NCI-H2171 (cell line): Measurements from ENCODE around the gene INF2.
A peak's percentile ranks its signal among the peaks of the same experiment; 100 is the strongest.
"Not testable (repeated sequence)": the region's sequence is repeated elsewhere in the genome, so short reads cannot be mapped to it uniquely, and the experiment has no call there.

Source experiments
- DNase-seq: peaks from one replicate; lab custom pipeline; 2025; lab: John Stamatoyannopoulos, UW

INF2 gene

DNA sequence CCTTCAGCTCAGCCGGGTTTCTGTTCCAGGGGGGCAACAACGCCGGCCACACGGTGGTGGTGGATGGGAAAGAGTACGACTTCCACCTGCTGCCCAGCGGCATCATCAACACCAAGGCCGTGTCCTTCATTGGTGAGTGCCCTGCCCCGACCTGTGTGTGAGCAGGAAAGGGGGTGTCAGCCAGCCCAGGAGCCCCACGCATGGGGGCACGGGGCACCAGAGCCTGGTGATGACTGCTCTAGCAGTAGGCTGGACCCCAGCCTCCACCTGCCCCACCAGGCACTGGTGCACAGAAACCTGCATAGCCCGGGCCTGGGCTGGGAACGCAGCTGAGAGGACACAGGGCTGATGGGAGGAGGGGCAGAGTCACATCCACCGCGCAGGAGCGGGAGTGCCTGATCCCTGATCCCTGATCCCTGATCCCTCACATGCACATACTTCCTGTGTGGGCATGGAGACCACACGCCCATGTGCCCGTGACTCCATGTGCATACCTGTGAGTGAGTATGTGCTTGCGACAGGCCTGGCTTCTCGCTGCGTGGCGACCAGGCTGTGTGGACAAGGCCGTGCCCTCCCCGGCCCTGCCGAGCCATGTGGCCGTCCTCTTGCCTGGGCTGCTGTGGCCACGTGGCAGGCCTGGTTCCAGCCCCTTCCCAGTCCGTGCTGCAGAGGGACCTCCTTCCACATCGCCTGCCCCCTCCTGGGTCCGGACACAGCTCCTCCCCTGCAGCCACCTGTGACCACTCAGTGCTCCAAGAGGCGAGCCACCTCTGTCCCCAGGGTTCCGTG, 45.8 kb downstream of the INF2 start:
- DNase-seq = no peak

DNA sequence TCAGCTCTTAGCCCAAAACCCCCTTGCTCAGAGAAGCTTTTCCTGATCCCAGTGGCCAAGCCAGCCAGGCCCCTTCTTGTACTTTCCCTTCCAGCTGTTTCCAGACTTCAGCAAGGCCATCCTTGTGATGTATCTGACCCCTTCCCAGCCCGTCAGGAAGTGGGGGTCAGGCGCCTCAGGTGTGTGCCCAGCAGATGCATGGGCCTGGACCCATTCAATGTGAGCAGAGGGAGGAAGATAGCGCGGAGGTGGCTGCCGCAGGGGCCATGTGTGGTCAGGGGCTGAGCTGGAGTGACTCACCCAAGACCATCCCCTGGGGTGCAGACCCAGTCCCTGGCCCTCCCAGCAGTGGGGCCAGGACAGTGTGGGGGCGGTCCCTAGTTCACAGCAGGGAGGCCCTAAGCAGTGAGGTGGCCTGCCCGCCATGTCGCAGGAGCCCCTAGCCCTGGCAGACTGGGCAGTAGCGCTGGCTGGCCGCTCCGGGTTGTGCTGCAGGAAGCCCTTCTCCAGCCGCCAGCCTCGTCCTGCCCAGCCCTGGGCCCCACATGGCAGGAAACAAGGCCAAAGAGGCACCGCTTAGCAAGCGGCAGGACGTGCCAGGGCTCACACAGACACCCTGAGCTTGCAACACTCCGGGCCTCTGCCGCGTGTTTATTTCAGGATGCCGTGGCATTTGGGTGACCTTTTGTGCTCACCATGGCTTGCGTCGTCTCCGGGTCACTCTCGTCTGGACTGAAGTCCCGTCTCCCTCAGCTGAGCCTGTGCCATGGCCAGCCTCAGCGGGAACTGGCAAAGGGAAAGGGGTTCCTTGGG, 46.6 kb downstream of the INF2 start:
- no peak for DNase-seq

DNA sequence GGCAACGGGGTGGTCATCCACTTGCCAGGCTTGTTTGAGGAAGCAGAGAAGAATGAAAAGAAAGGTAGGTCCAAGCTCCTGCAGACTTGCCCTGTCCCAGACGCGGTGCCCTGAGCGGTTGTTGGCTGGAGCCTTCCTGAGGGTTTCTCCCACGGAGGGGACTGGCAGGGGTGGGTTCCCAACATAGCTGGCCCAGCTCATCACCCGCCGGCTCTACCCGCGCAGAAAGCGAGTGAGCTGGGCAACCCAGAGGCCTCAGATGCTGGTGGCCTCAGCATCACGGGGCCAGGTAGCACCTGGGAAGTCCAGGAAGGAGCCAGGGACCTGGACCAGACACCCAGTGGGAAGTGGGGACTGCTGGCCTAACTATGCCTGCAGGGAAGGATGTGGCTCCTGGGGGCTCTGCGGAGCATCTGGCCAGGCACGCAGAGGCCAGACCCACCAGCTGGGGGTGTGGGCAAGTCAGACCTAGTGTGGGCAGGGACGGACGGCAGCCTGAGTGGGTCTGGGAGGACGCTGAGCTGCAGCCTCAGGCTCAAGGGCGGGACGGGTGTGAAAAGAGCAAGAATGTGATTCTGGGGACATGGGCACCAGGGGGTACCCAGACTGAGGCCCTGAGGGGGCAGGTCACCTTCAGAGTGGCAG, 49.1 kb downstream of the INF2 start:
- no peak for DNase-seq

DNA sequence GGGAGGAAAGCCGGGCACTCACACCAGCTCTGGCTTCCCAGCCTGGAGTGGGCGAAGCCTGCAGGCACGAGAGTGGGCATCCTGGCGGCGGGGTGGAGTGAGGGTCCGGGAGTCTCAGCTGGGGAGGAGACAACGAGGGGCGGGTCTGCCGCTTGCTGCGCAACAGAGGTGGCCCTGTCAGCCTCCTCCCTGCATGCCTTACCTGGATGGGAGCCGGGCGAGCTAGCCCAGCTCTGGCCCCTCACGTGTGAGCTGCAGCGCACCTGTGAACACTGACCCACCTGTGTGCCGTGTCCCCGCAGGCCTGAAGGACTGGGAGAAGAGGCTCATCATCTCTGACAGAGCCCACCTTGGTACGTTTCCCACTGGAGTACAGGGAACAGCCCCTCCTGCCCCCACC, 49.6 kb downstream of the INF2 start:
- no peak for DNase-seq

DNA sequence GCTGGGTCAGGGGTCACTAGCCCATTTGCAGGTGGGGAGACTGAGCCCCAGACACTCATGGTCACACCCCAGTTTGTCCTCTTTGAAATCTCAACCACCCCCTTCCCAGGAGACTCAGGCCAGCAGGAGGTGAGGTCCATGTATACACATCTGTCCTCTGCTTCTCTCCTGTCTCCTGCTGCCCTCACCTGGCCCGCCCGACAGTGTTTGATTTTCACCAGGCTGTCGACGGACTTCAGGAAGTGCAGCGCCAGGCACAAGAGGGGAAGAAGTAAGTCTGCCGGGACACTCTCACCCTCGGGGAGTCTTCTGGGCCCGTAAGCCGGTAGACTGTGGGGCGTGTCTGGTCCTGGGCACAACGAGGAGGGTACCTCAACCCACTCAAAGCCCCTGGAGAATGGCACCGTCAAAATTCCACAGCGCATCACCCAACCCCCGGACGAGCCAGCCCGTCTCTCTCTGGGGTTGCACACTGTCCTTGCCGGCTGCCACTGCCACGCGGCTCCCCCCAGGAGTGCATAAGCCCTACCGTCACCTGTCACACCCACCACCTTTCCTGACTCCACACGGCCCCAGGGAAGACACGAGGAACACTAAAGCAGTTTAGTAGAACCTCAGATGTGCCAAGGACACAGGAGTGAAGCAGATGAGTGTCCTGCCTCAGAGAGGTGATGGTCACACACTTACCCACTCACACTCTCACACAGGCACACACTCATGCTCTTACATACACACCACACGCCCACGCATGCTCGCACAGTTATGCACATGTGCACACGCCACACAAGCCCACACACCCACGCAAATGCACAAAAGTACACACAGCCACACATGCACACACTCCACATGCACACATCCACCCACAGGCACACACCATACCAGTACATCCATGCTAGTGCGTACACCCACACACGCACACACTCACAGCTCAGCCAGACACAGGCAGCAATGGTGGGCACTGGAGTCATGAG, 50.4 kb downstream of the INF2 start:
- no peak for DNase-seq

DNA sequence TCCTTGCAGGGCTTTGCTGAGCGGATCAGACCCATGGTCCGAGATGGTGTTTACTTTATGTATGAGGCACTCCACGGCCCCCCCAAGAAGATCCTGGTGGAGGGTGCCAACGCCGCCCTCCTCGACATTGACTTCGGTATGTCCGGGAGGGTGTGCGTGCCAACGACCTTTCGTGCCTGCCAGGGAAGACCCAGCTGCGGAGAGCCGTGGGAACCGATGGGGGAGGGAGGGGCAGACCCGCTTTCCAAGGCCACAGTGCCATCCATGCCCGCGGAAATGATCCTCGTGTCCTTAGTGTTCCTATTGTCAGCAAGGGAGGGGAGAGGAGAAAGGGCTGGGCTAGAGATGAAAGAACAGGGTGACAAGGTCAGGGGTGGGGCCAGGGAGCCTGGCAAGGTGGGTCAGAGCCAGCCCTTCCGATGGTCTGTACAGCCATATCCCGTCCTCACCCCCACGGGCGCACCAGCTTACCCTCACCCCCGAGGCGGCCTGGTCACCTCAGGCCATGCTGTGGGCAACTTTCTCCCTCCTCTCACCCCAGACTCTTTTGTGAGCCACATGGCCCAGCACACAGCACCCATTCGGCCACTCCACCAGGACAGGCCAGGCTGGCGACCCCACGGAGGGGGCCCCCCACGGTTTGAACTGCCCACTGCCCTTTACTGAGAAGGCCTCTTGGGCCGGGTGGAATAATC, 51.8 kb downstream of the INF2 start:
- no peak for DNase-seq

DNA sequence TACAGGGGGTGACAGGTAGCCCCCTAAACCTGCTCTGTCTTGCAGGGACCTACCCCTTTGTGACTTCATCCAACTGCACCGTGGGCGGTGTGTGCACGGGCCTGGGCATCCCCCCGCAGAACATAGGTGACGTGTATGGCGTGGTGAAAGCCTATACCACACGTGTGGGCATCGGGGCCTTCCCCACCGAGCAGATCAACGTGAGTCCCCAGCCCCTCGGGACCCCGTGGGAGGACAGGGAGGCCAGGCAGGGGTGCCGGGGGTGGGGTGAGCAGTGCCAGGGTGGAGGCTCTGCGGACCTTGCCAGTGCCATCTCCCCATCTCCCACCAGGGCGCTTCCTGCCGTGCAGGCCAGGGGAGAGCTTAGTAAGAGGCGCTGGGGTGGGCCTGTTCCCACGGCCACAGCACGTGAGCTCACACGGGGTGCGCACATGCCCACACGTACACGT, 52.4 kb downstream of the INF2 start:
- DNase-seq = no peak

DNA sequence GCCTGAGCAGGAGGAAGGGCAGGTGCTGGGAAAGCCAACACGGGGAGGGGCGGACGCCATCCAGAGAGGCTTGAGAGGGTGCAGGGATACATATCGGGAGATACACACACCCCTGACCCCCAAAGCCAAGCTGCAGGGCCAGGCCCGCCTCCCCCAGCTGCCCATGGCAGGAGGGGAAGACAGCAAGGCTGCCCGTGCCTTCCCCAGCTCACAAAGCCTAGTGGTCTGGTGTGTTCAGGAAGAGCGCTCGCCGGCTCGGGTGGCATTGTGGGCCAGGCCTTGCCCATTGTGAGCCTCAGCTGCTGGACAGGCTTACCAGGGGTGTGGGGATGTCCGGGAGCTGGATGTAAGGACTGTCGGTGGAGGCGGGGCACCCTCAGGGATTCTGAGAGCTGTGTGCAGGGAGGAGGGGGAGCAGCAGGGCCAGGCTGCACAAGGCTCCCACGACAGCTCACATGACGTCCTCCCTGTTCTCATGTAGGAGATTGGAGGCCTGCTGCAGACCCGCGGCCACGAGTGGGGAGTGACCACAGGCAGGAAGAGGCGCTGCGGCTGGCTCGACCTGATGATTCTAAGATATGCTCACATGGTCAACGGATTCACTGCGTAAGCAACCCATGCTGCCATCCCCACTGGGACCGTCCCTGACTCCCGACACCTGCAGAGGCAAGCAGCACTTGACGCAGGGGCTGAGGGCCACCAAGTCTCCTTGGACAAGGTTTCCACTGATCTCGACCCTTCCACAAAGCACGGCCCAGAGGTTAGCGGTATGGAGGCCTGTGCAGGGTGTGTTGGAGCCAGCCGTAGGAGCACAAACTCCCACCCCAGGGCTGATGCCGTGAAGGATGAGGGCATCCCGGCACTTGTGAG, 53.4 kb downstream of the INF2 start:
- DNase-seq = no peak

DNA sequence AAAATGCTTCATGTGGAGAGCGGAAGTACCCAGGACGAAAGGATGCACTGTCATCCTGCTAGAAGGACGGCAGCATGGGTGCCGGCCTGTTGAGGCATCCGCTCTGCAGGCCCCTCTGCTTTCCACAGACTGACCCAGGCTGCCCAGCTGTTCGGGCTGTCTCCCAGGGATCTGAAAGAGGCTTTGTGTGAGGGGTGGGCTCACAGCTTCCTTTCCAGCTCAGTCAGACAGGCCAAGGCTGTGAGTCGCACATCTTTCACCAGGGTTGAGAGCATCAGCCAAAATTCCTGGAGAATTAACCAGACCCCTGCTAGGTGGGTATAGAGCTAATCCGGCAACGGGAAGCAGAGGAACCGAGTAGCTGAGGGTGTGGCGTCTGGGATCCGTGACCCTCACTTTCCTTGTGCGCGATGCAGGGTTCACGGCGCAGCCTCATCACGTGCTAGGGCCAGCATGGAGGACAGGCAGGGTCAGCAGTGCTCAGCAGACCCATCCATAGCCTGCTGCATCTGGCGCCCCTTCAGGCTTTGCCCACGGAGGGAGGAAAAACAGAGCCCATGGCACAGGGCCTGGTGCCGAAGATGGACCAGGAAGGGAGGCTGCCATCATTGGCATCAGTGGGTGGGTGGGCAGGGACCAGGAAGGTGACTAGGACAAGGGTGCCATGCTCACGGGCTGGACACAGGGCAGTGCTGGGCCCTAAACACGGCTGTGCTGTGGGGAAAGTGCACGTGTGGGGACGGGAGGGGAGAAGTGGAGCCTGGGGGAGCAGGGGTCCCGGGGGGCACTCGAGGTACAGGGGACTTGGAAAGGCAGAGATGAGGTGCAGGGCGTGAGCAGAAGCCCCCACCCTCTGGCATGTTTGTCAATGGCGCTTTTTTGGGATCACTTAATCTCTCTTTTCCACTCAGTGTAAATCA, 54.3 kb downstream of the INF2 start:
- DNase-seq = no peak

DNA sequence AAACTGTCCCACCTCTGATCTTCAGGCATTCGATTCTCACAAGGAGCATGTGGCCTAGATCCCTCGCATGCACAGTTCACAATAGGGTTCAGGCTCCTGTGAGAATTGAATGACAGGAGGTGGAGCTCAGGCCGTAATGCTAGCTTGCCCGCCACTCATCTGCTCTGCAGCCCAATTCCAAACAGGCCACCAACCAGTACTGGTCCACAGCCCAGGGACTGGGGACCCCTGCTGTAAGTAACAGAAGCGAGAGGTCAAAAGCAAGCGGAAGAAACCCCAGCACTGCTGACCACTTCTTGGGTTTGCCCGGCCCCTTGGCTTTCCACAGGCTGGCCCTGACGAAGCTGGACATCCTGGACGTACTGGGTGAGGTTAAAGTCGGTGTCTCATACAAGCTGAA, 55.1 kb downstream of the INF2 start:
- no peak for DNase-seq

DNA sequence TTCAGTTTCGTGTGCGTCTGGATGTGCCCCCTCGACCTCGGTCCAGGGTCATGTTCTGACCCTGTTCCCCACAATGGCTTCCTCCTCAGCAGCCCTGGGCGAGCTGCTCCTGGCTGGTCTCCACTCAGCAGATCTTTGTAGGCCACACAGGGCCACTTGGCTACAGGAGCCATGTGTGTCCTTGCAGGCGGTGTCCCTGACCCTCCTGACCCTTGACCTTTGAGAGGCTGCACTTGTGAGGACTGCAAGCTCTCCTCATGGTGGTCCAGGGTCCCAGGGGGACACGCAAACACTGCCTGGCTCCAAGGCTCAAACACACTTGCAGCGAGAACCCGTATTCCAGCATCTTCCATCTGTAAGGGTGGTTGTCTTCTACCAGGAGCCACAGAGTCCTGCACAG, 56.0 kb downstream of the INF2 start:
- no peak for DNase-seq

DNA sequence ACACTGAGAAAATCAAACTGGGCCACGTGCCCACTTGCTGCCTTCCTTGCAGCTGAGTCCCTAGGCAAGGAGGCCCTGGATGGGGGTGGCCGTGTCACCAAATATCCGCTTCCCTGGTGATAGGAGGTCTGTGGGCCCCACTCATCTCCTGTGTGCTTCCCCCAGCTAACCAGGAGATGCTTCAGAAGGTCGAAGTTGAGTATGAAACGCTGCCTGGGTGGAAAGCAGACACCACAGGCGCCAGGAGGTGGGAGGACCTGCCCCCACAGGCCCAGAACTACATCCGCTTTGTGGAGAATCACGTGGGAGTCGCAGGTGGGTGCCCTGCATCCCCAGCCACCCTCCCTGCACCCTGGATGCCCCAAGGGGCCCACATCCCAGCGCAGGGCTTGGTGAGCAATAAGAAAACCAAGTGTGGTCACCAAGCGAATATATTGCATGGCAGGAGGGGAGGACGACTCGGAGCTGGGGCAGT, 56.7 kb downstream of the INF2 start:
- peak; percentile 27 for DNase-seq

DNA sequence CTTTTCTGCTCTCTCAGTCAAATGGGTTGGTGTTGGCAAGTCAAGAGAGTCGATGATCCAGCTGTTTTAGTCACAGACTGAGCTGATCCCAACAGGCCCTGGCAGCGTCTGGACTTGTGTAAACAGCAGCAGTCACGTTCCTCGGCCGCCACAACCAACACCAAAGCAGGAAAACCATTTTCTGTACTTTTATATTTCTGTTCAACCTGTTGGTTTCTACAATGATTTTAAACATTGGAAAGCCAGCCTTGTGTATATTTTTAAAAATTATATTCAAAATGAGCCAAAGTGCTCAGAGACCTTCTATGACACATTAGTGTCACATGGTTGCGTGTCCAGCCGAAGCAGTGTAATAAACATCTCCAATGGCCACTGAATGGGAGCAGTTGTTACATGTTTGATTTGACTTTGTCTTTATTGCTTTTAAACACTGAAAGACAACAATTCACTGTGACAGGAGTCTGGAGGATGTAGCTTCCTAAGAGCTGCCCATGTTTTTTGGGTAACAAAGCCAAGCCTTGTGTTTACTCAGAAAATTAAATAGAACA, 57.6 kb downstream of the INF2 start:
- DNase-seq = peak; percentile 12

DNA sequence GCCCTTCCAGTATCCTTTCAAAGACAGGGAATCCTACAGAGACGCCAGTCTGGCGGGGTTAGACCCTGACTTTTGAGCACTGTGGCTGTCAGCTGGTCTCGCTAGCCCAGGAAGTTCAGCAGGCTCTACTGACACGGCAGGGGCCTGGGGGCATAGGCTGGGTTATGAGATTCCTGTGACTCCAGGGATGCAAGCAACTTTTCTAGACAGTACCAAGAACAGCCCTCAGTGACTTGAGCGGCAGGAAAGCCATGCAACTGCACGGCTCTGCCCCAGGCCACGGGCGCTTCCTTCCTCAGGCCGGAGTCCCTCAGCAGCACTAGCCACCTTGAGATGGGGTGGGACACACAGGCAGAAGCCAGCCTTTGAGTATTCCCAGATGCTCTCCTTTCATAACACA, 58.5 kb downstream of the INF2 start:
- no peak for DNase-seq

DNA sequence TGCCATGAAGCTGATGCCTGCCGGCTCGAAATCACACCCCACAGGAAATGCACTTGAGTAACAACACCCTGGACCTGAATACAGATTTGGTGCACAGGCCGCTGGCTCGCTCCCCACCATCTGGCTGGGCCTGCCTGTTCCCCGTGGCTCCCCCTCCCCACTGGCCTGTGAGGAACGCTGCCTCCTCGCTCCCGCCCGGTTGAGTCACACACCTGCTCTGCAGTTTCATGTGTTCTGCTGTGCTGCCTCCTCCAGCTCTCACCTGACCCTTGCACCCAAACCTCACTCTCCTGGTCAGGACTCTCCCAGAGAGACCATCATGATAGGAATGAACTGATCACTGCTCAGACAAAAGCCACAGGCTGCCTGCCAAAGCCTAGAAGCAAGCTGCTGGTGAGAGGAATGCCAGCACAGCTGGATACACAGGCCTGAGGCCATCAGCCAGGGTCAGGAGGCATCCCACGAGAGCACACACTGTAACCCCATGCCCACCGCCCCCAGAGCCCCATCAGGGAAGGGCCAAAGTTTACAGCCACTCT, 59.8 kb downstream of the INF2 start:
- DNase-seq = peak; percentile 68

DNA sequence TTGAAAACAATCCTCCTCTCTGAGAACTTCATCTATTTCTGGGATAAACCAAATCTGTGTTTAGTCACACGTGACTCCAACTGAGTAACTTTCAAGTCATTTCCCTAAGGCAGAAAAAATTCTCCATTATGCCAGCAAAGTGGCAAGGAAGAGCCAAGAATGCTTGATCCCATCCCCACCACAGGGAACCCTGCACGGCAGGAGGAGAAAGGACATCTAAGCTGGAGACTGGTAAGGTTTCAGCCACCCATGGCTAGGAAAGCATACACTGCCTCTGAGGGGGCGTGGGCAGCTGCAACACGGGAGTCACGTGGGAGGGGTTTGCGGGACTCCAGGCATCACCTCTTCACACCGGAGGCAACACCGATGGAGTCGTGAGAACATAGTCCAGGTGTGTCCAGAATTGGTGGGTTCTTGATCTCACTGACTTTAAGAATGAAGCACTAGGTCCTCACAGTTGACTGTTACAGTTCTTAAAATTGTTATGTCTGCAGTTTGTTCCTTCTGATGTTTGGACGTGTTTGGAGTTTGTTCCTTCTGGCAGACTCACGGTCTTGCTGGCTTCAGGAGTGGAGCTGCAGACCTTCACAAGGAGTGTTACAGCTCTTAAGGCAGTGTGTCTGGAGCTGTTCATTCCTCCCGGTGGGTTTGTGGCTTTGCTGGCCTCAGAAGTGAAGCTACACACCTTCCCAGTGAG, 60.8 kb downstream of the INF2 start:
- no peak for DNase-seq

DNA sequence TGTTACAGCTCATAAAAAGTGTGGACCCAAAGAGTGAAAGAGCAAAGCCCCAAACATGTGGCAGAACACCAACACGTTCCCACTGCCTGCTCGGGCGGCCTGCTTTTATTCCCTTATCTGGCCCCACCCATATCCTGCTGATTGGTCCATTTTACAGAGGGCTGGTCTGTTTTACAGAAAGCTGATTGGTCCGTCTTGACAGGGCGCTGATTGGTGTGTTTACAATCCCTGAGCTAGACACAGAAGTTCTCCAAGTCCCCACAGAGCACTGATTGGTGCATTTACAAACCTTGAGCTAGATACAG, 61.3 kb downstream of the INF2 start:
- not testable (repeated sequence) for DNase-seq
